CD4-positive, alpha-beta T cell treated with Interleukin-4 for 1 hour (primary cell): ENCODE results near the gene TMEM131.
"Not testable (repeated sequence)": the region's sequence is repeated elsewhere in the genome, so short reads cannot be mapped to it uniquely, and the experiment has no call there.

Experiments used
- DNase-seq, 2 donors: peaks; one replicate each; pipeline ENCODE4 v3.0.0-alpha.2; 2020 to 2022

The TMEM131 gene

DNA sequence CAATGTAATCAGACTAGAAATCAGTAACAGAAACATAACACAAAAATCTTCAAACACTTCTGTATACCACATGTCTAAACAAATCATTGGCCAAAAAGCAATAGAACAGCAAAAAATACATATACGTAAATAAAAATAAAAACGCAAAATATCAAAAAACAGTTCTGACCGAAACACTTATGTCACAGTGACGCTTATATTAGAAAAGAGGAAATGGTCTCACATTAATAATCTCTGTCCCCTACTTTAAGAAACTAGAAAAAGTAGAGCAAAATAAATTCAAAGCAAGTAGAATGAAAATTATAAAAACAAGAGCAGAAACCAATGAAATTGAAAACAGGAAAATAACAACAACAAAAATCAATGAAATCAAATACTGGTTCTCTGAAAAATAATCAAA lies 41.9 kb downstream of the TMEM131 start:
- DNase-seq, result no peak

DNA sequence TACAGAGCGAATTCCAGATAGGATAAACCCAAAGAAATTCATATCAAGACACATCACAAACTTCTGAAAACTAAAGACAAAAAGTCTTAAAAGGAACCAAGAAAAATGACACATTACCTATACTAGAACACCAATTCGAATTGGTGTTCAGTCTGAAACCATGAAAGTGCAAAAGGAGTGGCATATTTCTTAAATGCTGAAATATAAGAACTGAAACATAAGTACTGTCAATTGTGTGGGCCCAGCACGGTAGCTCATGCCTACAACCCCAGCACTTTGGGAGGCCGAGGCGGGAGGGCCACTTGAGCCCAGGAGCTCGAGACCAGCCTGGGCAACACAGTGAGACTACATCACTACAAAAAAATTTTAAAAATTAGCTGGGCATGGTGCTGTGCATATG lies 43.4 kb downstream of the TMEM131 start:
- DNase-seq, result no peak

DNA sequence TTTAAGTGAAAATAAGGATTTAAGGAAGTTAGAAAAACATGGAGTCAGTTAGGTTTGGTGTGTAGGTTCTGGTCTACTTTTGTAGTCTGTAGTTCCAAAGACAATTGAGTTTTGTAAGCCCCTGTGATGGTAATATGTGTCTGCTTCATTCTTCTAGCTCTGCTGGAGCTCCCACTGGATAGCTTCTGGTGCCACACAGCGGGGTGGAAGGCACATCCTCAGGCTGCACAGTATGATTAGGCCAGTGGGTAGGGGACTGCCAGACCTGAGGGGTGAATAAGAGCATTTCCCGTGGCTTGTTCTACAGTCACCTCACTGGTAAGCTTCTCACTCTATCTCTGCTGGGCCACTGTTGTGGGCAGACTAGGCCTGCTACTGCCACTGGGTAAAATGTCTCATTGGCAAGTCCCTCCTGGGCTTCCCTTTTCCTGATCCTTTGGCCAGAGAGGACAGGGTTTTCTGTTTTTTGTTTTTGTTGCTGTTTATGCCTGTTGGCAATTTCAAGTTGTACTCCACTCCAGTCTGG lies 44.5 kb downstream of the TMEM131 start:
- DNase-seq, result no peak

DNA sequence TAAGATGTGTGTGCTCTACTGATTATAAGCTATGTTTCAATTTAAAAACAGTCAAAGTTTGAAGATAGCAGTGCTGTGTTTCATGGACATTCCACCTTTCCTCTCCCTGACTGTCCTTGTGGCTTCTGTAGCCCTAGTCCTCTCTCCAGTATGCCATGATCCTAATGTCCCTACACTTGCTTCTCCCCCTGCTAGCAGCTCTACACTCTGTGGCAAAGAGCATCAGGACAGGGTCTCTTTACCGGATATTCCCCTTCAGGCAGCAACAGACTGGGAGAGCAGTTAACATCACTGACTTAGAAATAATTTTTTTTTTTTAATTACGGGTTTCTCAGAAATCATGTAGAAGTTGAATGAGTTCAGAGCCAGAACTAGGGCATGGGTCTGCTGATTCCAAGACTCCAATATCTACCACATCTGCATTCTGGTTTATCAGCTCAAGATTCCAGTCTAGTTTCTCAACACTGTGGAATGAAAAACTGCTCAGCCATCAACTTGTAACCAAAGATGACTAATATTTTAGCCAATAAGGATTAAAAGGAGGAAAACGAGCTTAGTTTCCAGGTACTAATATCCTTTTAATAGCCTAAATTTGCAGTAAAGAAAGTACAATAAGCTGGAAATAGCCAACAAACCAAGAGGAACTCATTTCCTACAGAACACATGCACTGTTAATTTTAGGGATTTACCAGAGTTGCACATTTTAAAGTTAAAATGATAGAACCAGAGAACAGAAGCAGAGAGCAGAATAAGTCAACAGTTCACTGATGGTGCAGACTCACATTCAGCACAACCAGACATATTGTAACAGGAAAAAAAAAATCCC lies 45.2 kb downstream of the TMEM131 start:
- no peak for DNase-seq

DNA sequence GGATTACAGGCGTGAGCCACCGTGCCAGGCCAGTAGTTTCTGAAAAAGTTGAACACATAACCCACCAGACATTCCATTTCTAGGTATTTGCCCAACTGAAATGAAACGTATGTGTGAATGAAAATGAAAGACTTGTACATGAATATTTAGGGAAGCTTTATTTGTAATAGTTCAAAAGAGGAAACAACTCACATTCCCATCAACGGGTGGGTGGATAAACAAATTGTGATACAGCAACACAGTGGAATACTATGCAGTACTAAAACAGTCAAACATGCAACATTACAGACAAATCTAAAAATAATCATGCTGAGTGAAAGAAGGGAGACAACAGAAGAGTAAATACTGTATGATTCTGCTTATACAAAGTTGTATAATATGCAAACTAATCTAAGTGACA lies 46.8 kb downstream of the TMEM131 start:
- DNase-seq, result no peak

DNA sequence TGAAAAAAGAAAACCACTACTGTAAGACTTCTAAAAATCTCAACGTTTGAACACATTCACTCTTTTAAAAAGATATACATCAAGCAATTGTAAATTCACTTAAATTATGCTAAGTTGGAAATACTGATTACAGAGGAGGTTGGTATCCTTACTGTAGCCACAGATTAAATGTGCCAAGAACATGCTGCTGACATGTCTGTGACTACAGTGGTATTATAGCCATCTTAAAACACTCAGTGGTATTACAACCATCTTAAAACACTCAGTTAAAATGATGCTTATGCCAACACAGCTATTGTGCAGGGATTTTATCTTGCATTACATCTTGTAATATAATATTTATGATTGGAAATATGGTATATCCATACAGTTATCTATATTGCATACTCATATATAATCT lies 50.0 kb downstream of the TMEM131 start:
- no peak for DNase-seq

DNA sequence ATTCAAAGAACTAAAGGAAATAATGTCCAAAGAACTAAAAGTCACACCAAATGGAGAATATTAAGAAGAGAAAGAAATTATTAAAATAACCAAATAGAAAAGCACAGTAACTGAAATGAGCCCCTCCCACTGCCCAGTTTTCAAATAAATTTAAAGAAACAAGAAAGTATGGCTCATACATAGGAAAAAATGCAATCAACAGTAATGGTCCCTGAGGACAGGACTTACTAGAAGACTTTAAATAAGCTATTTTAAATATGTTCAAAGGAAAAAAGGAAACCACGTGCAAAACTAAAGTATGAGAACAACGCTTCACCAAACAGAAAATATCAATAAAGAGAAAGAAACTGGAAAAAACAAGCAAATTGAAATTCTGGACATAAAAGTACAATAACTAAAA lies 58.9 kb downstream of the TMEM131 start:
- DNase-seq, result no peak

DNA sequence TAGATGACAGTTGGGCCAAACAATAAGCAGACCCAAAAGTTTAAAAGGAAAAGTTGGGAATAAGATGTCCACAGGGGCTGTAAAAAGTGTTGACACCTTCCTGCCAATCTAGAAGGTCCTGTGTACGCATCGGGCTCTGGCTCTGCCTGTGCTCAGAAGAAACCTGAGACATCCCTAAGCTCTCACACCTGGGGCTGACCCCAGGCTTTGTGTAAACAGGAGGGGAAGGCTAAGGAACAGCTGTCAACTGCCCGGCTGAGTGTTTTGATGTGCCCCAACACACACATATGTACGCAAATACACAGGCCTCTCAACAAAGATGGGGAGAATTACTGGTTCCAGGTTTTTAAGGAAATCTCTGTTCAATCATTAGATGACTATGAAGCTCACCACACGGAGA lies 59.5 kb downstream of the TMEM131 start:
- no peak for DNase-seq

DNA sequence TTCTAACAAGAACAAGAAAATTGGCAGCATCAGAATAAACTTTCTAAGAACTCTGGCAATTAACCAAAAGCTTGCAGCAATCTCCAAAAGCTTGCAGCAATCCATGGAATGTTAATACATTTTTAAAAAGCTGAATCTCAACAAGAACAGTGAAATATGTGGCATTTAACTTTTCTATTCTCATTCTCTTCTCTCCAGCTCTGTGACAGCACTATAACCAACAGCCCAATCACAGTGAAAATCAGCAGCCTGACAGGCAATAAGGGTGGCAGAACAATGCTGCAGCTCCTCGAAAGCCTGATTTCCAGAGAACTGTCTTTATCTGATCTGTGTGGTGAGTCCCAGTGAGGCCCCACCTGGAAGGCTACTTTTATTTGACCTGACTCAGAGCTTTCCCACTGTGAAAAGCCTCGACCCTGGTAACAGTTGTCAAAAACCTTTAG lies 60.0 kb downstream of the TMEM131 start:
- DNase-seq, result no peak

DNA sequence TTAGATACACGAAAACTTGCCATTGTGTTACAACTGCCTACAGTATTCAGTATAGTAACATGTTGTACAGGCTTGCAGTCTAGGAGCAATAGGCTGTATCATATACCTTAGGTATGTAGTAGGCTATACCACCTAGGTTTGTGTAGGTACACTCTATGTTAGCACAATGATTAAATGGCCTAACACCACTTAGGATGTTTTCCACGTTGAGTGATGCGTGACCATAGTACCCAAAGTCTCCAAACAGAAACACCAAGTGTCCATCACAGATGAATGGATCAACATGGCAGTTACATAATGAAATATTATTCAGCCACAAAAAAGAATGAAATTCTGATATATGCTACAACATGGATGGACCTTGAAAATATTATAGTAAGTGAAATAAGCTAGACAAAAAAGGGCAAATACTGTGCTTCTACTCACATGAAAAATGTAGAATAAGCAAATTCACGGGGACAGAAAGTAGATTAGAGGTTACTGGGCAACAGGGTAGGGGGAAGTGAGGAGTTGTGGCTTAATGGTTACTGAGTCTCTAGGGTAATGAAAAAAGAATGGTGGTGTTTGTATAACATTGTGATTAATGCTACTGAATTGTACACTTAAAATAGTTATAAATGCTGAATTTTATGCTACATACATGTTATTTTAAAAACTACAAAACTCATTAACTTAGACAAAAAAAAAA lies 62.6 kb downstream of the TMEM131 start:
- no peak for DNase-seq

DNA sequence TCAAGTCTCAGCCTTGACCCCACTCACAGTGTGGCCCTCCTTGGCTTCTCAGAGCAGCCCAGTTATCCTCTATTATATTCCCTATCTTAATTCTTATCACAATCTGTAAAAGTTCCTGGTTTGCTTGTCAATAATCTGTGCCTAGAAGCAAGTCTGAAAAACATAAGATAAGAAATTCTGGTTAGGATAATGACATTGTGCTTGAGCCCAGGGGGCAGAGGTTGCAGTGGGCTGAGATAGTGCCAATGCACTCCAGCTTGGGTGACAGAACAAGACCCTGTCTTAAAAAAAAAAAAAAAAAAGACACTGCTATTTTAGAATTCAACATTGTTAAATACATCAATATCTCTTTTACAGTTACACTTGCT lies 63.9 kb downstream of the TMEM131 start:
- DNase-seq, result no peak

DNA sequence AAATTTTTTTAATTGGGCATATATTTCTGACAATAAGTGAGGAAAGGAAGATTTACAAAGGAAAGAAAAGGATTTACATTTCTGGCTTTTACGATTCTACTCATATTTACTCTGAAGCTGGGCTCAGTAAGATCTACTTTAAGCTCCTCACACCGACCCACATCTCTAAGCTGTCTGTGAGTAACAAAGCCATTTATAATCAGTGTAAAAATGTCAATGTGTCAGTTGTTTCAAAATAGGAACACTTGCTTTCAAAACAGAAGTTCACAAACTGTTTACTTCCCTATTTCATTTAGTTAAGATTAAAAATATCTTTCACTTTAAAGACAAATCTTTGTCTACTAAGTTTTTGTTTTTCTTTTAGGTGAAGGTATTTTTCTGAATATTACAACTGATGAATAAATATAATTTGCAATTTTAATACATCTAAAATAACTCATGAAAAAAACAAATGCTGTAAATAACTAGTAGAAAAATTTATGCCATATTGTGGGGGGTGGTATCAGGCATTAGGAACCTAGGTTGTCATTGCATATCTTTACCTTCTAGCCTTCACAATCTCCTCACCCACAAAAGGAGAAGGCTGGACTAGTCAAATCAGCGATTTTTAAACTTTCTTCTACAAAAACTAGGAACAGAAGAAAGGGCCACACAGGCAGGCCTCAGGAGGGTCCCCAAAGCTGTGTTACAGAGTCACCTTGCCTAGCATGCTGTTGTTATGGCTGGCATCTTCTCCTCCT lies 64.5 kb downstream of the TMEM131 start:
- no peak for DNase-seq

DNA sequence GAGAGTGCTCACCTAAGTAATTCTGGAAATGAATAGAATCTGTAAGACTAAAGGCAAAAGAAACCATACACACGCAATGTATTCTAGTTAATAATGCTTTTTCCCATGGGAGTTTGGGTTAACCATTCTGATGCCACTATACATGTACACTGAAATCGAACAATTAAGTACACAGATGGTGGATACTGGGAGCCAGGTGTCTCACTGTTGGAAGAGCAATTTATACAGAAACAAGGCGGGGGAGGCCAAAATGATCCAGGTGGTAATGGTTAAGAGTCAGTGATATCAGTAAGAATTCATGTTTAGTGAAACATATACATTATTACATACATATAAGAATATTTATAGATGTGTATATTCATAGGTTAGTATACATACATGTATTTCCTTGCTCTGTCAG lies 67.2 kb downstream of the TMEM131 start:
- DNase-seq, result no peak

DNA sequence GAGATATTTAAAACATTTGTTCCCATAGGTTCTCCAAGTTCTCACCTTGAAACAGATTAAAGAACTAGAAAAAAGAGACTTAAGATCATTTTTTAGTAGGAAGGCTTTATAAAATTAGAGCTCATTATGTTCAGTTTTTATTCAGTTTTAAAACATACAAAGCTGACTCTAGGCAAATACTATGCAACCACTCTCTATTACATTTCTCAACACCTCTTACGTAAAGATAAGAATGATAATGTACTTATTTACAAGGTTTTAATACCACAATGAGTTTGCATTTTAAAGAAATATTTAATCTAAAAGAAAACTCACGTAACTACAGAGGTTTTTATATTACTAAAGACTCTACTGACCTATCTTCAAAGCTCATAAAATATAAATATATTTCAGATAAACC lies 68.8 kb downstream of the TMEM131 start:
- DNase-seq, result no peak

DNA sequence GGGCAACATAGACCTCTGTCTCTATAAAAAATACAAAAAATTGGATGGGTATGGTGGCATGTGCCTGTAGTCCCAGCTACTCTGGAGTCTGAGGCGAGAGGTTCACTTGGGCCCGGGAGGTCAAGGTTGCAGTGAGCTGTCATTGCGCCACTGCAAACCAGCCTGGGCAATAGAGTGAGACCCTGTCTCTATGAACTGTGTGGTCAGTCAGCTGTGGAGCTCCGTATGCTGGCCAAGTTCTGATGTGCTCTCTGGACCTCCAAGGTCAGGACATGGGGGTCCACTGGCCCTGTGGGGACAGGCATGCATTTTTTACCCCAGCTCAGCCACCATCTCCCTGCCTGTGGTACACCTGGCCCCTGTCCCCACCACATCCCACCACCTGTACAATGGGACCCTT lies 71.6 kb downstream of the TMEM131 start:
- DNase-seq, result no peak

DNA sequence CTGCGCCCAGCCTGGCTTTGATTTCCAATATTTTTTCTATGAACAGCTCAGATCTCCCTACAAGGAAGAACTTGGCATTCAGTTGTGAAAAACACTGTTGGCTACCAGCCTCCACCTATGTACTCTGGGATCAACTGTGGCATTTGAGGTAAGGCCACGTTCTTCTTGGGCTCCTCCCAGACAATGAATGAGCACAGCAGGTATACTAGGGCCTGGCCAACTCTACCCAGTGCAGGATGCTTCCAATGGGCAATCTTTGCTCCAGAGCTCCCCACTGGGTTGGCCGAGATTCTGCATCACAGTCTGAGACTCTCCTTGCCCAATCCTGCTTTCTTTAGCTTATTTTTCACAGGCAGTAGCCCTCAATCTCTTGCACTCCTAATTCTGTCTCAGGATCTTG lies 75.9 kb downstream of the TMEM131 start:
- no peak for DNase-seq

DNA sequence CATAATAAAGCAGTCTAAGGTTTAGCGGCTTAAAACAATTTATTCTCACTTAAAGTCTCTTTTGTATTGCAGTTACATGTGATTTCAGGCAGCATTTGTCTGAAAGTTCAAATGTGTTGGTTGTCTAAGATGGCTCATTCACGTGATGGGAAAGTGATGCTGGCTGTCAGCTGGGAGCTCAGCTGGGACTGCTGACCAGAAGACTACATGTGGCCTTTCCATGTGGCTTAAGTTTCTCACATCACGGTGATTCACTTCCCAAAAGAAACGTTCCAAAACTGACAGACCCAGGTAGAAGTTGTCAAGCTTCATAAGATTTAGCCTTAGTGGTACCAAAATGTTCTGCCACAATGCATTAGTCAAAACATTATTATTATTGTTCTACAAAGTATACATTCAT lies 76.9 kb downstream of the TMEM131 start:
- no peak for DNase-seq

DNA sequence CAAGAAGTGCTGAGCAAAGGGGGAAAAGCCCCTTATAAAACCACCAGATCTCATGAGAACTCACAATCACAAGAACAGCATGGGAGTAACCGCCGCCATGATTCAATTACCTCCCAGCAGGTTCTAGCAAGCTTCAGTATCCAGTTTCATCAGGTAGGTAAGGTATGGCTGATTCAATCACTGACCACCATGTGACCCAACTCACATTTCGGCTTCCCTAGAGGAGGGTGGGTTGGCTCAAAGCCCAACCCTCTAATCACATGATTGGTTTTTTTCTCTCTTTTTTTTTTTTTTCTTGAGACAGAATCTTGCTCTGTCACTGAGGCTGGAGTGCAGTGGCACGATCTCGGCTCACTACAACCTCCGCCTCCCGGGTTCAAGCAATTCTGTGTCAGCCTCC lies 78.1 kb downstream of the TMEM131 start:
- DNase-seq, result not testable (repeated sequence)

DNA sequence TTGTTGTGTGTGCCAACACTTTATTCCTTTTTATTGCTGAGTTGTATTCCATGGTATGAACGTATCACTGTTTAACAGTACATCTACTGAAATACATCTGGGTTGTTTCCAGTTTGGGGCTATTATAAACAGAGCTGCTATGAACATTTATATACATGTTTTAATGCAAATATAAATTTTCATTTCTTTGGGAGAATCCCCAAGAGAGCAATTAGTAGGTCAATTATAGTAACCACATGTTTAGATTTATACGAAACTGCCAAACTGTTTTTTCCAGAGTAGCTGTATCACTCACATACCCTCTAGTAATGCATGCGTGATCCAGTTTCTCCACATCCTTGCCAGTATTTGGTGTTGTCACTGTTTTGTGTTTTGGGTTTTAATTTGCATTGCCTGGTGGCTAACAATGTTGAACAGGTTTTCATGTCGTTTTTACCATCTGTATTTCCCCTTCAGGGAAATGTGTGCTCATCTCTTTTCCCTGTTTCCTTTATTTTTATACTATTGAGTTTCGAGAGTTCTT lies 81.0 kb downstream of the TMEM131 start:
- DNase-seq, result no peak

DNA sequence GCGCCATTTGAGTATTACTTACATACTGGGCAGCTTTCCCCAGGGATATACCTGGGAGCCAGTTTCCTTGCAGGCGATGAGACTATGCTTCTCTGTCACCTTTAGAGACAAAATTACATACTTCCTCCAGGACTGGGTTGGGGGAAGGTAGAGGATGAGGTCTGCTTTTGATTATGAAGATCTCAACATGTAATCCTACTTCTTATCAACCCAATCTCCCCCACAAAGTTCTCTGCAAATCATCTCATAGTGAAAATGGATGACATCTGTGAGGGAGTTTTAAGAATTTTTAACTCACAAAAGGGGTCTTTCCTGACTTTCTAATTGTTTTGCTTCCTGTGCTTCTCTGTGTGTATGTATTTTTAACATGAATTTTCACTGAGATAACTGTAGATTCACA lies 81.9 kb downstream of the TMEM131 start:
- no peak for DNase-seq

DNA sequence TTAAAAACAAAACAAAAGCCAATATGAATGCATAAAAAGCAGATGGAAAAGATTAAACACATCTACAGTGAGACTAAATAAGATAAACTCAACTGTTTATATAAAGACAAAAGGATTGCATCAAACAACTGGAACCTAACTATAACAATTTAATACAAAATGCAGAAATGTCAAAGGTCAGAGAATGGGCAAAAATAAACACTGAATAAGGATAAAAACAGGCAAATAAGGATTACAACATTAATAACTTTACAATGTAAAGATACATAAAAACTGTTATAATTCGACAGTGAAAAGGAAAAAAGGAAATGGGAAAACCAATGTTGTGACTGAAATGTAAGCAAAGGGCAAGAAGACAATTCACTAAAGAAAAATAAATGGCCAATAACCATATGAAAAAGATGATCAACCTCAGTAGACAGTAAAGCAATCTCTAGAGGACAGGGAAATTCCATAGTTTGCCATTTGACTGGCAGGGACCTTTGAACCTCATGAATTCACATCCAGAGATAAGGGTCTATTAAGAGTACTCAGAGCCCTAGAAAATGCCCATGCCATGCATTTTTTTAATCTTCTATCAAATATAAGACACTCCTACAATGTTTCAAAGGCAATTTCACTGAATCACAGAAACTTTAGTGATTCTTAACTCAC lies 83.7 kb downstream of the TMEM131 start:
- no peak for DNase-seq

DNA sequence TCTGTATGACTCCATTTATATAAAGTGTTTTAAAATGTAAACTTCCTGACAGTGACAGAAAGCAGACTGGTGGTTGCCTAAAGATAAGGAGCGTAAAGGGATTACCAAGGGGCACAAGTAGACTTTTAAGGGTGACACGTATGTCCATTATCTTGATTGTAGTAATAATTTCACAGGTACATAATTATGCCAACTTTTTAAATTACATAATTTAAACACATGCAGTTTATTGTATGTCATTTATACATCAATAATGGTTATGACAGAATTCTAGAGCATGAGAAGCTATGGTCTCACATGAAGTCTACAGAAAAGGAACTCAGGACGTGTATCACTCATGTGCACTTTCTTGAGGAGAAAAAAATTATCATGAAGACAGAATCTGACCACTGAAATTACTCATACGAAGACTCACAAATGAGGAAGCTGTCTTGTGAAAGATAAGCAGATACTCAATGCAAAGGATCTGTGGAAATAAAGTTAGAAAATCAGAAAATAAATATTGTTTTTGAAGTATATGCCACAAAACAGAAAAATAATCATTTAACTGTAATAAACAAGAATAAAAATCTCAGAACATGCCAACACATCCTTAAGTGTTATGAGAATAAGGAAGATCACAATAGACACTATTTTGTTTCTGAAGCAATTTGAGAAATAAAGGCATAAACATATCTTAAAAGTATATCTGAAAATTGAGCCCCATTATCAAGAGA lies 84.4 kb downstream of the TMEM131 start:
- no peak for DNase-seq
